Prostate gland (tissue), 2 donors: ENCODE results near the gene TBC1D2B.

Source experiments
- POLR2A ChIP-seq: fragments of 450-650 bp; IDR thresholded peaks from one replicate; pipeline ENCODE4 v1.6.1; 2016; ENCODE audit warnings: antibody characterized with exemption, mild to moderate bottlenecking
- TF ChIP-seq, protein P1 (sequence below), 4 experiments: fragments of 200-600 bp in 2 of 4; fragments of 450-650 bp in 2 of 4; sonication (generic) in 2 of 4; IDR thresholded peaks; 1 replicate in 3 of 4; 2 replicates in 1 of 4; pipeline ENCODE4 v1.5.1; 2016 to 2019; ENCODE audit warnings: antibody characterized with exemption in 4 of 4, mild to moderate bottlenecking in 2 of 4, moderate library complexity in 2 of 4

DNA sequence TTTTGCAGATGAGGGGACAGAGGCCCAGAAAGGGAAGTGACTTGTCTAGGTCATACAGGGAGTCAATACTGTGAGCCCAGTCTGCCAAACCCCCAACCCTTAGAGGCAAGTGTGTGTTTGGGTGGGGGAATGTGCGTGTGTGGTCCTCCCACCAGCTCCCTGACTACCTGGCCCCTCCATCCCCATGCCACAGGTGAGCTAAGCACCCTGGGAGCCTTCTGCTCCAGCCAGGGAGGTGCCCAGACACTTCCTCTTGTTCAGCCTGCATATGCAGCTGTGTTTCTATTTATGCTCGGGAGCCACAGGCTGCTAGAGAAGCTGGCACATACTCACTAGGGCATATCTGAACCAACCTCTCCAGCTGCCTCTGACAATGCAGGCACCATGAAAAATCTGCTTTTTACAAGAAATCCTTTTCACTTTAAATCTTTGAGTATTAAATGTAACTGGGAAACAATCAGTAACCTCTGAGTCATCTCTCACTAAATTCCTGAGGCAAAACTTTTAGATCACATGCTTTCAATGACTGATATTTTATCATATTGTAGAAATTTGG is 20.7 kb downstream of the TBC1D2B start:
- TF ChIP-seq, protein P1, sequence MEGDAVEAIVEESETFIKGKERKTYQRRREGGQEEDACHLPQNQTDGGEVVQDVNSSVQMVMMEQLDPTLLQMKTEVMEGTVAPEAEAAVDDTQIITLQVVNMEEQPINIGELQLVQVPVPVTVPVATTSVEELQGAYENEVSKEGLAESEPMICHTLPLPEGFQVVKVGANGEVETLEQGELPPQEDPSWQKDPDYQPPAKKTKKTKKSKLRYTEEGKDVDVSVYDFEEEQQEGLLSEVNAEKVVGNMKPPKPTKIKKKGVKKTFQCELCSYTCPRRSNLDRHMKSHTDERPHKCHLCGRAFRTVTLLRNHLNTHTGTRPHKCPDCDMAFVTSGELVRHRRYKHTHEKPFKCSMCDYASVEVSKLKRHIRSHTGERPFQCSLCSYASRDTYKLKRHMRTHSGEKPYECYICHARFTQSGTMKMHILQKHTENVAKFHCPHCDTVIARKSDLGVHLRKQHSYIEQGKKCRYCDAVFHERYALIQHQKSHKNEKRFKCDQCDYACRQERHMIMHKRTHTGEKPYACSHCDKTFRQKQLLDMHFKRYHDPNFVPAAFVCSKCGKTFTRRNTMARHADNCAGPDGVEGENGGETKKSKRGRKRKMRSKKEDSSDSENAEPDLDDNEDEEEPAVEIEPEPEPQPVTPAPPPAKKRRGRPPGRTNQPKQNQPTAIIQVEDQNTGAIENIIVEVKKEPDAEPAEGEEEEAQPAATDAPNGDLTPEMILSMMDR (IDR thresholded peaks at IDR 0.05) = no peak
- no peak for TF ChIP-seq POLR2A
